Endometrial microvascular endothelial cells (primary cell): ENCODE measurements around the gene DDX1. TPM values are rescaled to one million over a fixed set of nuclear protein-coding genes. Genes with fewer than 3 reads are reported as not detected.
"Not testable (repeated sequence)": the region's sequence is repeated elsewhere in the genome, so short reads cannot be mapped to it uniquely, and the experiment has no call there.

Experiments used
- in situ Hi-C: cut with HindIII; loops from 2 replicates; pipeline ENCODE4 v1.10.0; 2017; ENCODE audit warnings: low sequenced_read_pairs, low pct_unique_long_range_greater_than_20kb; ENCODE audit errors: inconsistent ontology term
- total RNA-seq: library from RNA; depleted of rRNA; stranded (reverse); fragments of >200 nt; gene quantifications from one replicate; pipeline ENCODE4 v1.2.3, GENCODE V29; 2015; ENCODE audit errors: inconsistent ontology term

DDX1 gene
- total RNA-seq, 1 donor from 2014 or later: 81.7 TPM

DNA sequence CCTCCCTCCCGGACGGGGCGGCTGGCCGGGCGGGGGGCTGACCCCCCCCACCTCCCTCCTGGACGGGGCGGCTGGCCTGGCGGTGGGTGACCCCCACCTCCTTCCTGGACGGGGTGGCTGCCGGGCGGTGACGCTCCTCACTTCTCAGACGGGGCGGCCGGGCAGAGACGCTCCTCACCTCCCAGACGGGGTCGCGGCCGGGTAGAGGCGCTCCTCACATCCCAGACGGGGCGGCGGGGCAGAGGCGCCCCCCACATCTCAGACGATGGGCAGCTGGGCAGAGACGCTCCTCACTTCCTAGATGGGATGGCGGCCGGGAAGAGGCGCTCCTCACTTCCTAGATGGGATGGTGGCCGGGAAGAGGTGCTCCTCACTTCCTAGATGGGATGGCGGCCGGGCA, 20.4 kb downstream of the DDX1 start:
- in situ Hi-C loops: not testable (repeated sequence)

DNA sequence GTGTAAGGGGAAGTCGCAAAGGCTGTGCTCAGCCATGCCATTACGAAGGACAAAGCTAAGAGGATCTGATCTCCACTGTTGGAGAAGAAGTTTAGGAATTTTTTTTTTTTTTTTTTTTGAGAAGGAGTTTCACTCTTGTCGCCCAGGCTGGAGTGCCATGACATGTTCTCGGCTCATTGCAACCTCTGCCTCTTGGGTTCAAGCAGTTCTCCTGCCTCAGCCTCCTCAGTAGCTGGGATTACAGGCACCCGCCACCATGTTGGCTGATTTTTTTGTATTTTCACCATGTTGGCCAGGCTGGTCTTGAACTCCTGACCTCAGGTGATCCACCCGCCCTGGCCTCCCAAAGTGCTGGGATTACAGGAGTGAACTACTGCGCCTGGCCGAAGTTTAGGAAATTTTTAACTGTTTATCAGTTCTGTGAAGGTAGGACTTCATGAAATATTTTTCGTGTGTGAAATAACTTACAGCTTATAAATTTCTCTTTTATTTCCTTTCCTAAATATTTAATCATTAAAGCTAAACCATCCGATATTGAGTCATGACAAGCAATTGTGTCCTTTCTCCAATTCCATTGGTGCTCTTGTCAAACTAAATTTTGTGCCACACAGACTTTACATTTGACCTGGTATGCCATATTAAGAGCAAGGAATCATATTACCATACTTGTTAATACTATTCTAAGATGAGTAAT, 22.2 kb downstream of the DDX1 start:
- in situ Hi-C loops: no loop called here

DNA sequence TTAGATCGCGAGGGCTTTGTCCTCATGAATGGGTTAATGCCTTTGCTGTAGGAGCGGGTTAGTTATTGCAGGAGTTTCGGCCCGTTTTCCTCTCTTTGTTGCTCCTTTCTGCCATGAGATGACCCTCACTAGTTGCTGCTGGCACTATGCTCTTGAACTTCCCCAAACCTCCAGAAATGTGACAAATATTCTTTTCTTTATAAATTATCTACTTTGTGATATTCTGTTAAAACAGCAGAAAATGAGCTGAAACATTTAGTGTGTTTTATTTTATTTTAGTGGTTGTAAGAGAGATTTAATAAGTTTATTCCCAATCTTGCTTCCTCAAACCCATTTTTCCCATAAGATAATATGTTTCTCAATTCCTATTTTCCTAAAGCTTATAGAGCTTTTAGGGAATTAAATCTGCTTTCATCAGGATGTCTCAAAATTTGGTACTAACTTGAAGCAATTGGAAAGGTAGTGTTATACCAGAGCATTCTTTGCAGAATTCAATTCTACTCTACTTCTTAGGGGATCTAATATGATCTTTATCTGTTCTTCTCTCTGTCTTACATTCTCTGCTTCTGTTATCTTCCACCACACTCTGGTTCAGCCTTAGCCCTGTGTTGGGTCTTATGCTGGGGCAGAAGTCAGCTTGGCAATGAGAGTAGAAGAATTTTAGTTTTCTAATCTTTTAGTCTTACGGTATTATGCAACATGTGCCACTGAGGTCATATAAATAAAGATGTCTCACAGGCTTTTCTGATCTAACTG, 23.1 kb downstream of the DDX1 start:
- in situ Hi-C loops: no loop called here

DNA sequence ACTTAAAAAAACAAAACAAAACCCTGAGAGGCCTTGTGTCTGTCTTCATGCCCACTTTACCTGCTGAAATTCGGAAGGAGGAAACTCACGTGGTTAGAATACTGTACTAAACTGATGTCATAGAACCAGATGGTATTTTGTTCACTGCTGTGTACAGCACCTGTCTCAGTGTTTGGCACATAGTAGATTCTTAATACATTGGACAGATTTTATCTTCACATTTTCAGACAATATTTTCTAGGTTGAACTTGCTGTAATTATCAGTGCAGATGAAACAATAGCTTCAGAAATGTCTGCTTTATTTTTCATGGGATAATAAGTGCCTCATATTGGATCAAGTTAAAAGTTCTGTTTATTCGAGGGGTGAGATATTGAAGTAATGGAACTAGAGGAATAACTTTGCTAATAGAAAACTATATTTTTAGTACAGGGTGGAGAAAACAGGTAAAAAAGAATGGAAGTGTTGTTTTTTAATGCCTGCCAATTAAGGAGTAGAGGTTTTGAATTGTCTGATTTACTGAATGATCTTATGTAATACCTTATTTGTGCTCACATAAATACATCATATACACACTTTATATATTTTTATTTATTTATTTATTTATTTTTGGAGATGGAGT, 23.7 kb downstream of the DDX1 start:
- in situ Hi-C loops: no loop called here

DNA sequence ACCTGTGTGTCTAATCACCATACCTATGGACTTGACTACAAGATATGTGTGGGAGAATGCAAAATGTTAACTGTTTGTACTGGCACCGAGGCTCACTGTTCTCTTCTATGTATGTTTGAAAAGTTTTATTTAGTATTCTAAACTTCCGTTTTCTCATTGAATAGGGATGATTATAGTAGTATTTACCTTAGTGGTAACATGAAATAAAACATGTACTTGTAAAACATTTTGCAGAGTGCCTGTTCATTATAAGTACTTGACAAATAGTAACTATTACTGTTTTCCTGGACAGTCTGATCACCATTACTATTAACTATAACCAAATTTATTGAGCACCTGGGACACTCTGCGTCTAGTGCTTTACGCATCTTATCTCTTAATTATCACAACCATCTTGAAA, 24.8 kb downstream of the DDX1 start:
- in situ Hi-C loops: no loop called here

DNA sequence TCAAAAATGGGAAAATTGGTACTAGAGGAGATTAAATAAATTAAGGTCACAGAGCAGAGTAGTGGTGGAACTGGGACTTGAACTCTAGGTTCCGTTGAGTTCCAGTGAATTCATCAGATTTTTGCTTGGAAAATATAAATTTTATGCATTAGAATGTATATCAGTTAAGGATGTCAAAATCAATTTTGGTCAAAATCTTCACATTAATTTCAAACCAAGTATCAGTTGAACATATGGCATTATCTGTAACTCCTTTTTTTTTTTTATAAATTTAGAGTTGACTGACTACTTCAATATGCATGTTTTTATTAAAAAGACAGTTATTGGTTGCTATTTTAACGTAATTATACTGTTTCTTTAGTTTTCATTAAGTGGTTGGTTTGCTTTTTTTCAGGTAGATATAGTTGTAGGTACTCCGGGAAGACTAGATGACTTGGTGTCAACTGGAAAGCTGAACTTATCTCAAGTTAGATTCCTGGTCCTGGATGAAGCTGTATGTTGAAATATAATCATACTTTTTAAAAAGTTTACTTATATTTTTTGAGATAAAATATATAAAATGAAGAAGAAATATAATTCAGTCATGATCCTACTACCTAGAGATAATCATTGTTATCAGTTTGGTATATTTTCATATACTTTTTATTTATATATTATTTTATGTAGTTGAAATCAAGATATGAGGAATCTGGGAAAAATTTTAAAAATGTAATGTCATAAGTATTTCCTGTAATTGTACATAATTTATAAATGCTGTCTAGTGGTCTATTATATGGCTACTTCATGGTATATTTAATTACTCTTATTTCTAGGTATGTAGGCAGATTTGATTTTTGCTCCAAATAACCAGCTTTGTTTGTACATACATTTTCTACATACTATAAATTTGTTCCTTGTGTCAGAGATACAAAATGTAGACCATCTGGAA, 25.4 kb downstream of the DDX1 start:
- in situ Hi-C loops: no loop called here

DNA sequence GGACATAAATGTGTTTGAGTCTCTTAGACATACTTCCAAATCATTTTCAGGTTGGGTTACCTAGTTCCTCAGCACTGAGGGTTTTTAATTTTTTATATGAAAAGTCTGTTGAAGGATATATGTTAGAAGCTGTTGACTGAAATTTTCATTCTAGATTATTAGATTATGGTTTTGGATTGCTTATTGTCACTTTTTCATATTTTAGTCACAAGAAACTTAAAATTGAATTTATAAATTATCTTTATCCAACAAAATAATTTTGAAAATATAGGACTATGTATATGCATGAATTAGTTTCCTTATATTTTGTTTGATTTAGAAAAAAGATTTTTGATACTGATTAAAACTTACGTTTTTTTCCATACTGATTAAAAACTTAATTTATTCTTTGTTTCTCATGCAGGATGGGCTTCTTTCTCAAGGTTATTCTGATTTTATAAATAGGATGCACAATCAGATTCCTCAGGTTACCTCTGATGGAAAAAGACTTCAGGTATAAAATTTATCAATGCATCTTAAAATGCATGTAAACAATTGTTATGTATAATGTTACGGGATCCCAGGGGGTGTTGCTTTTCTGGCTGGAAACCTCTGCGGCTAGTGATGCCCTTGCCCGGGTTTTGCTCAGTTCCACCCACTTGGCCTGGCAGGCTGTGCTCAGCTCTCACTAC, 26.2 kb downstream of the DDX1 start:
- in situ Hi-C loops: no loop called here

DNA sequence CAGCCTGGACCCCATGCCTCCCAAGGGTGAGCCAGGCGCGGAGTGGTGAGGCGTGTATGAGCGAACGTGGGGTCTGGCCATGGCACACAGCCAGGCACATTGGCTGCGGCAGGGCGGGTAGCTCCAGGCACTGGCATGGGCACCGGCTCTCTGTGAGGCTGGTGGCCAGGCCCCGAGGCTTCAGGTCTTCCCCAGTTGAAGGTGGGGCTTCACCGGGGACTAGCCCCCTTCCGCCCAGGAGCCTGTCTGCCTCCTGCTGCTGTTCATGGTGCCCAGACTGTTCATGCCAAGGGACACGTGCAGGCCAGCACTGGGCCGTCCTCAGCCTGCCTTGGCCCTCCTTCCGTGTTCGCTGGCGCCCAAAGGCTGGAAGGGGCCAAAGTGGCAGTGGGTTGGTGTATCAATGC, 26.8 kb downstream of the DDX1 start:
- in situ Hi-C loops: no loop called here

DNA sequence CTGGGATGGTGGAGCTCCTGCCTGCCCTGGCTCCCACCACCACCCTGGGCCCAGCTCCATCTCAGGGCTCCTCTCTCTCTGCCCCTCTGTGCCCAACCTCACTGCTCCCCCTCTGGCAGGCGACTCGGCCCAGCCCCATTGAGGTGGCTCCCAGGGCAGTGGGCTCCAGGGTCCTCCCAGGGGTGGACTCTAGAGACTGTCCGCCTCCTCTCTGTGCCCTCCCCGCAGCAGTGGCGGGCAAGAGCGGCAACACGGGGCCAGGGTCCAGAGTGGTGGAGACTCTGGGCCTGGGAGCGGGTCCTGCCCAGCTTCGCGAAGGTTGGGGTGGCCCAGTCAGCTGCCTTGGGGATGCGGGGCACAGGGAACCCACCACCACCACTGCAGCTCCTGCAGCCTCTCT, 27.4 kb downstream of the DDX1 start:
- in situ Hi-C loops: no loop called here

DNA sequence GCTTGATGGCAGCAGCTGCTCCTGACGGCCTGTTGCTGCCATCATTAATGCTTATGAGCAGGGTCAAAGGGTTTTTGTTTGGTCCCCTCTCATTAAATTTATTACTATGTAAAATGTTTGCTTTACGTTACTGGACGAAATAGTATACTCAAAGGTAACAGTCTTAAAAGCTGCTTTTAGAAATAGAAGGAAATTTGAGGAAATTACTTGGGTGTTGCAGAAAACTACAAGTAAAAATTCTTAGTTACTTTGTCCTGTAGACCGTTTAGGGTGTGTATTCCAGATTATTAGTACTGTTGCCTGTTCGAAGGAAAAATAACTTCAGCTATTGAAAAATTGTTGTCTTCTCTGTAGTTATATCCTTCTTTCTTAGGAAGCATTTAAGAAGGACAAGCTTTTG, 27.8 kb downstream of the DDX1 start:
- in situ Hi-C loops: no loop called here

DNA sequence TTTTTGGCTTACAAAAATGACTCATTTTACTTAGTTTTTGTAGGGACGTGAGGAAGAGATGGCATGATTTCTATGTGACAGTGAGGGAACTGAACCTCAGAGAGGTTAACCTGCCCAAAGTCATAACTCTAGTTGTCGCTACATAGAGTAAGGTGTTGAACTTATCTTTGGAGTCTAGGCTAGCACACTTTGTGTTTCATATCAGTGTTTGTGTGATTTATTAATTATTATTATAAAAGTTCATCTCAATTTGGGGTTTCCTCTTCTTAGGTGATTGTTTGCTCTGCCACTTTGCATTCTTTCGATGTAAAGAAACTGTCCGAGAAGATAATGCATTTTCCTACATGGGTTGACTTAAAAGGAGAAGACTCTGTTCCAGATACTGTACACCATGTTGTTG, 28.3 kb downstream of the DDX1 start:
- in situ Hi-C loops: no loop called here

DNA sequence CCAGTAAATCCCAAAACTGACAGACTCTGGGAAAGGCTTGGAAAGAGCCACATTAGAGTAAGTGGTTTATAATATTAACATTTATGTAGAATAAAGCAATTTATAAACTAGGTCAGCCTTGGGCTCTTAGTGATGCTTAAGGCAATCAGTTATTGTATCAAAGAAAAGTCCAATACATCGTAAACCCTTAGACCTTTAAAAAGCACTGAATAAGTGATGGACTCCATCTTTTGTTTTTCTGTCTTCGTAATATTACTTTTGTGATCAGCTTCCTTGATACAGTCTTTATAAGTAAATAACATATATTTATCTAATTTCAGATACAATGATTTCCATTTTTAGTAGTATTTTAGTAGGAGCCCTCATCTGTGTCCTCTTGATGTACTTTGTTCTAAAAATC, 28.7 kb downstream of the DDX1 start:
- in situ Hi-C loops: no loop called here

DNA sequence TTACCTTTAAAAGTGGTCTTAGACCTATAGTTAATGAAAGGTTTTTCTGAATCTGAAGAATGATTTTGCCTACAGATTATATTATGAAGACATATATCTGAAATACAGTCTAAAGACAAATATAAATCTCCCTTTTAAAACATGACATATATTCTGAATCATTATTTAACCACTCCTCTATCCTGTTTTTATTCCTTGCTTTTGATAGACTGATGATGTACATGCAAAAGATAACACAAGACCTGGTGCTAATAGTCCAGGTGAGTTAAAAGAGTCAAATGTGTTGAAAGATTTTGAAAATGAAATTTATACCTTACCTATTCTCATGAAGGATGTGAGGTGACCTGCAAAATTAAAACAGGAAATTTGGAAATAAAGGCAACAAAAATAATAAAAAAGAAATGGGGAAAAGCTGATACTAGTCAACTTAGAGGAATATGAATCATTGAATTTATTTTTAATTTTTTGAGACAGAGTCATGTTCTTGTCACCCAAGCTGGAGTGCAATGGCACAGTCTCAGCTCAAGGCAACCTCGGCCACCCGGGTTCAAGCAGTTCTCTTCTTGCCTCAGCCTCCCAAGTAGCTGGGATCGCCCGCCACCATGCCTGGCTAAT, 29.3 kb downstream of the DDX1 start:
- in situ Hi-C loops: no loop called here

DNA sequence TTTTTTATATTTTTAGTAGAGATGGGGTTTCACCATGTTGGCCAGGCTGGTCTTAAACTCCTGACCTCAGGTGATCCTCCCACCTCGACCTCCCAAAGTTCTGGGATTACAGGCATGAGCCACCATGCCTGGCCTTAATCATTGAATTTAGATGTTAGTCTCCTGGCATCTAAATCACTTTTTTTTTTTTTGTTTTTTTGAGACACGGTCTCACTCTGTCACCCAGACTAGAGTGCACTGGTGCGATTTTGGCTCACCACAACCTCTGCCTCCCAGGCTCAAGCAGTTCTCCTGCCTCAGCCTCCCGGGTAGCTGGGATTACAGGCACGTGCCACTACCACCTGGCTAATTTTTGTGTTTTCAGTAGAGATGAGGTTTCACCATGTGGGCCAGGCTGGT, 29.8 kb downstream of the DDX1 start:
- in situ Hi-C loops: not testable (repeated sequence)

DNA sequence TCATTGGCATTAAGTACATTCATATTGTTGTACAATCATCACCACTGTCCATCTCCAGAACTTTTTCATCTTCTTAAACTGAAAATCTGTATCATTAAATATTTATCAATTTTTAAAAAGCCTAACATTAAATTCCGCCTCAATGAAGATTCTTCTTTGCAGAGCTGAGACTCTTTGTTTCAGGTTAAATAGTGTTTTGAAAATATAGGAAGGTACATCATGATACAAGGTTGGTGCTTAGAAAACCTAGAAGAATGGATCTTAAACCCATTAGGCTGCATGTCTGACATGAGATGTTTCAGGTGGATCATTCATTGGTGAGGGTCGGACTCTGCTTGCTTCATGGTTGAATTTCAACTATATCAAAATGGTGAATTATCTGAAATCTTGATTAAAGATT, 30.5 kb downstream of the DDX1 start:
- in situ Hi-C loops: no loop called here

DNA sequence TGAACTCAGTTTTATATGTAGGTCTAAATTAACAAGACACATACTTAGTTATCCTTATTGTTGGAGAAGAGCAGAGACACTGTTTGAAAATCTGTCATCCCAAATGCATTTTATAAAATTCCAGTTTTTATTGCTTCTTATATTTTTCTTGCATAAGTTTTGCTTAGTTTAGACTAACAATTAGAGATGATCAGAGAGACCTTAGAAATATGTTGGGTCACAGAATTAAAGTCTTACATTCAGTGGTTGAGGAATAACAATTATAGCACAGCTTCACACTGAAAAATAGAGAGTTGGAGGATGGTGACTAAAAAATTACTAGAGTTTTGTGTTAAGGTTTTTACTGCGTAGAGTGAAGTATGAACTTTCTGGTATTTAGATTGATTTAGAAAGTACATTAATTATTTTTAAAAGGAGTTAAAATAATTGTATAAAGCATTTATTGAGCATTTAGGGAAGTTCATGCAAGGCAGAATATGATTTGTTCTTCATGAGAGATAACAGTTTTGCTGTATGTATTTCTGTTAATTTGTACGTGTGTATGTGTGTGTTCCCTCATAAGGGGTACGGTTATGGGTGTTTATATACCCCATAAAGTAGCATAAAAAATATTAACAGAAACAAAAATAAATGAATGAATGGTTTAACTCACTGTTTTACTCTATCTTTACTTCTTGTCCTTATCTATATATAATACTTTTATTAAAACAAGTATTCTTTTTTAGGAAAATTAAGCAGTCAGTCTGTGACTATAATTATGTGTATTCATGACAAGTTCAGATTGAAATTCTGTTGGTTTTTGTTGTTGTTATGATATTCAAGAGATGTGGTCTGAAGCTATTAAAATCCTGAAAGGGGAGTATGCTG, 31.2 kb downstream of the DDX1 start:
- in situ Hi-C loops: no loop called here

DNA sequence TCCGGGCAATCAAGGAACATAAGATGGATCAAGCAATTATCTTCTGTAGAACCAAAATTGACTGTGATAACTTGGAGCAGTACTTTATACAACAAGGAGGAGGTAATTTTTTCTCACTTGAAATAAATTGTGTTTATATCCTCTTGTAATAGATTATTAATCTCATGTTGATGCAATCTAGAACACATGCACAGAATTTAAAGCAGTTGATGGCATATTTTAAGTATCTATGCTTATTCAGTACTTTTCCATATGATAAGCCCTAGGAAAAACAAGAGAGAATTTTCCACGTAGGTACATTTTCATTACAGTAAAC, 31.8 kb downstream of the DDX1 start:
- in situ Hi-C loops: no loop called here
